Measurements from ENCODE around the gene COL13A1.
A peak's percentile ranks its signal among the peaks of the same experiment; 100 is the strongest.

COL13A1 gene

DNA sequence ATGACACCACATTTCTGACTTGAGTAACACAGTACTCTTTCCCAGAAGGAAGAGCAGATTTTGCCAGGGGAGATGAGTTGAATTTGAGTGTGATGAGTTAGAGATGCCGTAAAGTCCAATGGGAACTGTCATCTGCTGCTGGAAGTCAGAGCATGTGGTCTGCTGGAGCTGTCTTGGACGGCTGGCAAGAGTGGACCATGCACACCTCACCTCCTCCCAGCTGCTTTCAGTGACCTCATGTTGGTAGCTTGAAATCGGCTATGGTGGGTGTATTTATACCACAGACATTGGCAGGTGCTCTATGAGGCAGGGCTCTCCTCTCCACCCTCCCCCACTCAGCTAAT lies 82.3 kb downstream of the COL13A1 start:
- DNase-seq (ENCODE audit: low spot score), result no peak
- CTCF ChIA-PET, result interaction anchor here (0.6 to 2.0 kb wide), 7 partner anchors 9 to 802 kb away, joined by 3 to 13 read pairs (median 4); no protein-coding TSS in a partner anchor
- TF ChIP-seq, protein P1, sequence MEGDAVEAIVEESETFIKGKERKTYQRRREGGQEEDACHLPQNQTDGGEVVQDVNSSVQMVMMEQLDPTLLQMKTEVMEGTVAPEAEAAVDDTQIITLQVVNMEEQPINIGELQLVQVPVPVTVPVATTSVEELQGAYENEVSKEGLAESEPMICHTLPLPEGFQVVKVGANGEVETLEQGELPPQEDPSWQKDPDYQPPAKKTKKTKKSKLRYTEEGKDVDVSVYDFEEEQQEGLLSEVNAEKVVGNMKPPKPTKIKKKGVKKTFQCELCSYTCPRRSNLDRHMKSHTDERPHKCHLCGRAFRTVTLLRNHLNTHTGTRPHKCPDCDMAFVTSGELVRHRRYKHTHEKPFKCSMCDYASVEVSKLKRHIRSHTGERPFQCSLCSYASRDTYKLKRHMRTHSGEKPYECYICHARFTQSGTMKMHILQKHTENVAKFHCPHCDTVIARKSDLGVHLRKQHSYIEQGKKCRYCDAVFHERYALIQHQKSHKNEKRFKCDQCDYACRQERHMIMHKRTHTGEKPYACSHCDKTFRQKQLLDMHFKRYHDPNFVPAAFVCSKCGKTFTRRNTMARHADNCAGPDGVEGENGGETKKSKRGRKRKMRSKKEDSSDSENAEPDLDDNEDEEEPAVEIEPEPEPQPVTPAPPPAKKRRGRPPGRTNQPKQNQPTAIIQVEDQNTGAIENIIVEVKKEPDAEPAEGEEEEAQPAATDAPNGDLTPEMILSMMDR (conservative IDR thresholded peaks at IDR 0.05; ENCODE audit: low read depth), result no peak
- no peak overlapping the region for H3K27ac ChIP-seq
- POLR2A ChIA-PET (ENCODE audit: low non-redundant PET), result no interaction called here

DNA sequence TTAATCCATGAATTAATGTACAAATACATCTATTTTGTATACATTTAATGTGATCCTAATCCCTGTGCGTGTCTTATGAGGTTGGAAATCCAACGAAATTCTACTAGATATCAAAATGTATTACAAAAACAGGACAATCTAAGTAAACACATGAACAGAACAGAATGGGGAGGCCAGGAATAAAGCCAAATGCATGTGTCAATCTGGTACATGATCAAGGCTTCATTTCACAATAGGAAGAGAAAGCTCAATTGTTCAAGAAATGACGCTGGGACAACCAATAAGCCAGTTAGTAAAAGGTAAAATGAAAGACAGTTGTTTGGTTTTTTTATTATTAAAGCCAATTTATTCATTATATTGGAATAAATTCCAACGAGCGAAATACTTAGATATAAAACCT lies 83.0 kb downstream of the COL13A1 start:
- CTCF ChIA-PET, result interaction anchor here (0.8 to 2.0 kb wide), 4 partner anchors 10 to 369 kb away, joined by 4 to 13 read pairs (median 4); no protein-coding TSS in a partner anchor
- no peak overlapping the region for H3K27ac ChIP-seq
- POLR2A ChIA-PET (ENCODE audit: low non-redundant PET), result no interaction called here
- DNase-seq (ENCODE audit: low spot score), result no peak
- TF ChIP-seq, protein P1 (conservative IDR thresholded peaks at IDR 0.05; ENCODE audit: low read depth), result no peak

DNA sequence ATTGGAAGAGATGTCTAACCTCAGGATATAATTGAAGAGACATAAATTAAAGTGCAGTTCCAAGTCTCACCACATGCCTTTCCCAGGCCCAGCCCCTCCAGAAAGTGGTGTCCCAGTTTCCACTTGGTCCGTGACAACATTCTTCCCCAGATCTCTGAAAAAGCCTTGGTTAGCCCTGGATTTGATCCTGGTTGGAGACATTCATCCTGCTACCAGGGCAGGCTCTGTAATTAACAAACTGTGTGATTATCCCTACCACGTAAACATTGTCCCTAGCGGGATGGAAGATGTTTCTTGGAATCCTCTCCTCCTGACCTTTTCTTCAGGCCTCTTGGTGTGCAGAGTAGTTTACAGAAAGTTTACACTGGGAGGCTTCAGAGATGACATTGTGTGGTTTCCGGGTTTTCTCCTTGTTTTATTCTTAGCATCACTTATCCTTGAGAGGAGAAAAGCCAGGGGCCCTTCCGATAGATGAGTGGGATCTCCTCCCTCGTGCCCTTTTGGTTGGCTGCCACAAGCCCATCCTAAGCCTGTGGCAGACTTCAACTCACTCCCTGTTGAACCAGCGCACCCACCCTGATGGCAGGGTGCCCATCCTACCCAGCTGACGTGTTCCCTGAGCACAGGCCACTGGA lies 83.8 kb downstream of the COL13A1 start:
- ChIA-PET POLR2A (ENCODE audit: low non-redundant PET) (no interaction called here), CTCF (interaction anchor here (1.1 kb wide), 3 partner anchors 12 to 29 kb away, joined by 3 to 6 read pairs (median 4); no protein-coding TSS in a partner anchor)
- TF ChIP-seq, protein P1 (conservative IDR thresholded peaks at IDR 0.05; ENCODE audit: low read depth), result peak; percentile 18; the same call in 1 of the 2 replicates
- H3K27ac ChIP-seq, result no peak overlapping the region
- DNase-seq (ENCODE audit: low spot score), result peak; percentile 36

DNA sequence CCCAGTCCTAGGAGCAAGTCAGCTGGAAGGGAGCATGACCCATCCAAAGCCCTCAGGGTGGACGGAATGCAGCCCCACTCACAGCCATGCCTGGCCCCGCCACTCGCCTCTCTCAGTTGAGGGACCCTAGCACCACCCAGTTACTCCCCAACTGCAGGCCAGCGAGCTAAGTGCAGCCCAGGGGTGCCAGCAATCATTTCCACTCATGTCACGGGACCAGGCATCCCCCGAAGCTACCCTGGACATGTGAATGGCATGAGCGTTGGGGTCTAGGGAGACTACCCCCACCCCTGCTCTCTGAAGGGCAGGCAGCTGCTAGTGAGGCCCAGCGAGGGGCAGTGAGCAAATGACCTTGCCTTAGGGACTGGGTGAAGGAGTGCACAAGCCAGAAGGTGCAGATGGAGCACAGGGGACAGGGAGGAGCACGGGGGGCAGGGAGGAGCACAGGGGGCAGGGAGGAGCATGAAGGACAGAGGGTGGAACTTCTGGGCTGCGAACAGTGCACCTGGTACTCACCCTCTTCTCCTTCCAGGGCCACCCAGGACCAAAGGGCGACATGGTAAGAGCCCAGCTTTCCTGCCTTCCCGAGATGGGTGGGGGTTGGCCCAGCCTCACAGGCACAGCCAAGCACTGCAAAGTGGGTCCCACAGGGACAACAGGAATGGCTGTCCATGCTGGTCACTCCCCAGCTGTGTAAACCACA lies 87.3 kb downstream of the COL13A1 start:
- DNase-seq (ENCODE audit: low spot score), result no peak
- POLR2A ChIA-PET (ENCODE audit: low non-redundant PET), result no interaction called here
- CTCF ChIA-PET, result interaction anchor here (0.6 kb wide), 1 partner anchor 157 kb away, joined by 4 read pairs; no protein-coding TSS in a partner anchor
- no peak overlapping the region for H3K27ac ChIP-seq
- TF ChIP-seq, protein P1 (conservative IDR thresholded peaks at IDR 0.05; ENCODE audit: low read depth), result no peak

DNA sequence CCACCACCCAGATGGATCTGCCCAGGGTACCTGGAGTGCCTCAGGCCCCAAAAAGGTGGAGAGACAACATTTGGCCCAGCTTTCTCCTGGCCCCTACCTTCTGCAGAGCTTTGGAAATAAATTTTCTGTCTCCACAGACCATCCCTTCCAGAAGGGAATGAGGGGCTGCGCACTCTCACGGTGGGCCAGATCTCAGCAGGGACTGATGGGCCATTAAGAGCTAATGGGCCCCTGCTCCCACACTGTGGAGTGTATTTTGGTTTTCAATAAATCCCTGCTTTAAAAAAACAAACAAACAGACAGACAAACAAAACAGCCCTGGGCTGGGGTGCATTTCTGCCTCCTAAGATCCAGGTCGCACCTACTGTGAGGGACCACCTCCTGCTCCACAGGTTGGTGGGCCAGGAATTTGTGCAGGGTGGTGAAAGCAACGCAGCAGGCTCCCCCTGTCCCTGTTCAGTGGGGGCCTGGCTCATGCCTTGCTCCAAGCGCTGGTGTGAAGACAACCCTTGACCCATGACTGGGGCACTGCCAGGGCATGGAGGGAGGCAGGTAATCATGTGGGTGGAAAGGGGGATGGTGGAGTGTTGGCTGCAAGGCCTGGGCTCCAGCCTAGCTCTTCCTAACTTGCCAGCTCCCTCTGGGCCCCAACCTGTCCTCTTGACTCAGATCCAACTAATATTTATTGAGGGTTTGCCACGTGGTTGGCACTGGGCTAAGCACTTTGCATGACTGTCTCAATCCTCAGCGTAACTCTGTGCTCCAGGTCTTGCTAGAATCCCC lies 88.5 kb downstream of the COL13A1 start:
- ChIA-PET CTCF (interaction anchor here (0.6 to 1.5 kb wide), 2 partner anchors 24 to 50 kb away, joined by 3 read pairs; no protein-coding TSS in a partner anchor), POLR2A (ENCODE audit: low non-redundant PET) (no interaction called here)
- no peak for DNase-seq (ENCODE audit: low spot score)
- TF ChIP-seq, protein P1 (conservative IDR thresholded peaks at IDR 0.05; ENCODE audit: low read depth), result no peak
- no peak overlapping the region for H3K27ac ChIP-seq

DNA sequence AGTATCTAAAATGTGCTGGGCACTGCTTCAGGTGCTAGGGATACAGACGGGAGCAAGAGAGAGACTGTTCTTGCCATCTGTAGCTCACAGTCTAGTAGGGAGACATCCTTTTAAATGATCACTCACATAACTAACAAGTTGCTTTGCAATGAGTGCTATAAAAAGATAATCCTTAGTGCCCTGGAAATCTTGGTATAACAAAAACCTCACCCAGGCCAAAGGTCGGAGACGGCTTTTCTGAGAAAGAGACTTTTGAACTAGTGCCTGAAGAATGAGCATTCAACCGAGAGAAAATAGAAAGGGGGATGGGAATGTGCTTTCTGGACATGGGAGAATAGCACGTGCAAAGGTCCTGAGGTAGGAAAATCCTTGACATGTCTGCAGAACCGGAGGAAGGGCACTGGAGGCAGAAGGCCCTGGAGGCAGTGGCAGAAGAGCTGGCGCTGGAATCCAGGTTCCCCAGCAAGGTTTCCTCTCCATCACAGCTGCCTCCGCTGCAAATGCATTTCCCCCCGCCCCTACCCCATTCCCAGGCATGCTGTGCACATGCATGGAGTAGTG lies 89.4 kb downstream of the COL13A1 start:
- CTCF ChIA-PET, result interaction anchor here (0.6 to 1.7 kb wide), 3 partner anchors 9 to 51 kb away, joined by 3 to 4 read pairs (median 3); no protein-coding TSS in a partner anchor
- H3K27ac ChIP-seq, result no peak overlapping the region

More for the DNA sequence above, 89.4 kb downstream of the COL13A1 start:
- no peak for DNase-seq (ENCODE audit: low spot score)
- POLR2A ChIA-PET (ENCODE audit: low non-redundant PET), result no interaction called here
- TF ChIP-seq, protein P1 (conservative IDR thresholded peaks at IDR 0.05; ENCODE audit: low read depth), result no peak
